Neural crest cell (in vitro differentiated cells): ENCODE measurements around the gene CAMK2D. TPM values are rescaled to one million over a fixed set of nuclear protein-coding genes. Genes with fewer than 3 reads are reported as not detected.

ENCODE experiments used
- DNase-seq: peaks from one replicate; pipeline ENCODE4 v3.0.0; 2021; ENCODE audit warnings: low read depth, mixed read lengths, low spot score
- H3K27ac Mint-ChIP-seq: one replicate; pipeline ENCODE4 v1.8.0; 2021; ENCODE audit warnings: mild to moderate bottlenecking, mixed read lengths; ENCODE audit not compliant: unreplicated experiment
- H3K27me3 Mint-ChIP-seq: 2 replicates; pipeline ENCODE4 v1.8.0; 2021; ENCODE audit warnings: low read depth, mild to moderate bottlenecking, mixed read lengths
- H3K36me3 Mint-ChIP-seq: 2 replicates; pipeline ENCODE4 v1.8.0; 2021; ENCODE audit warnings: low read depth, mild to moderate bottlenecking, mixed read lengths
- H3K4me1 Mint-ChIP-seq: 2 replicates; pipeline ENCODE4 v1.8.0; 2021; ENCODE audit warnings: mixed read lengths
- H3K4me3 Mint-ChIP-seq: one replicate; pipeline ENCODE4 v1.8.0; 2021; ENCODE audit warnings: mild to moderate bottlenecking, mixed read lengths
- H3K9me3 Mint-ChIP-seq: 2 replicates; pipeline ENCODE4 v1.8.0; 2021; ENCODE audit warnings: mixed read lengths
- CTCF ChIP-seq: fragments of 200-600 bp; sonication (generic); conservative IDR thresholded peaks from 2 replicates; pipeline ENCODE4 v1.5.0; 2021; ENCODE audit warnings: antibody characterized with exemption, mild to moderate bottlenecking
- total RNA-seq: library from RNA; stranded (reverse); gene quantifications from 2 replicates; pipeline ENCODE4 v1.2.1, GENCODE V29; 2021

The CAMK2D gene
- total RNA-seq, 1 donor from 2014 or later, result 33.7 TPM

GRCh38 chr4:113627321-113627720 is 134.2 kb downstream of the CAMK2D start:
- Mint-ChIP-seq H3K27ac (no peak overlapping the region), H3K36me3 (peaks cover 7% of the 10 kb centered on the region), H3K4me1 (no peaks in the 10 kb centered on the region), H3K27me3 (no peaks in the 10 kb centered on the region), H3K9me3 (peaks cover 2% of the 10 kb centered on the region), H3K4me3 (no peak overlapping the region)
- no peak for DNase-seq
- no peak for TF ChIP-seq CTCF

GRCh38 chr4:113625902-113626301 is 135.6 kb downstream of the CAMK2D start:
- Mint-ChIP-seq H3K27me3 (no peaks in the 10 kb centered on the region), H3K36me3 (peaks cover 7% of the 10 kb centered on the region), H3K9me3 (peaks cover 2% of the 10 kb centered on the region), H3K4me3 (no peak overlapping the region), H3K27ac (no peak overlapping the region), H3K4me1 (no peaks in the 10 kb centered on the region)
- DNase-seq, result no peak
- TF ChIP-seq CTCF, result no peak

- Mint-ChIP-seq H3K27ac (no peak overlapping the region), H3K27me3 (no peaks in the 10 kb centered on the region), H3K4me1 (no peaks in the 10 kb centered on the region), H3K4me3 (no peak overlapping the region), H3K9me3 (peaks cover 2% of the 10 kb centered on the region), H3K36me3 (peaks cover 7% of the 10 kb centered on the region)
- DNase-seq, result no peak
- no peak for TF ChIP-seq CTCF
Measured at GRCh38 chr4:113623274-113623894, 138.2 kb downstream of the CAMK2D start.

GRCh38 chr4:113621633-113622032 is 139.9 kb downstream of the CAMK2D start:
- H3K36me3 Mint-ChIP-seq, result peaks cover 7% of the 10 kb centered on the region
- peaks cover 2% of the 10 kb centered on the region for H3K9me3 Mint-ChIP-seq
- H3K4me3 Mint-ChIP-seq, result no peak overlapping the region
- H3K27me3 Mint-ChIP-seq, result no peaks in the 10 kb centered on the region
- no peak overlapping the region for H3K27ac Mint-ChIP-seq
- no peak for TF ChIP-seq CTCF
- no peaks in the 10 kb centered on the region for H3K4me1 Mint-ChIP-seq
- DNase-seq, result no peak

GRCh38 chr4:113620032-113620431 is 141.5 kb downstream of the CAMK2D start:
- H3K27me3 Mint-ChIP-seq, result no peaks in the 10 kb centered on the region
- no peak overlapping the region for H3K4me3 Mint-ChIP-seq
- no peak overlapping the region for H3K27ac Mint-ChIP-seq
- no peak for DNase-seq
- TF ChIP-seq CTCF, result no peak
- H3K9me3 Mint-ChIP-seq, result no peaks in the 10 kb centered on the region
- no peaks in the 10 kb centered on the region for H3K4me1 Mint-ChIP-seq
- no peaks in the 10 kb centered on the region for H3K36me3 Mint-ChIP-seq
